GM12873 (cell line): ENCODE data around the gene ARHGAP1.

Source experiments
- TF ChIP-seq, protein P1 (sequence below): IDR thresholded peaks from 2 replicates; pipeline ENCODE4 v1.5.1; 2012; ENCODE audit warnings: low read depth, mild to moderate bottlenecking, moderate library complexity, low read length, control low read depth; ENCODE audit not compliant: insufficient read depth; ENCODE audit errors: missing control alignments

ARHGAP1 gene

DNA sequence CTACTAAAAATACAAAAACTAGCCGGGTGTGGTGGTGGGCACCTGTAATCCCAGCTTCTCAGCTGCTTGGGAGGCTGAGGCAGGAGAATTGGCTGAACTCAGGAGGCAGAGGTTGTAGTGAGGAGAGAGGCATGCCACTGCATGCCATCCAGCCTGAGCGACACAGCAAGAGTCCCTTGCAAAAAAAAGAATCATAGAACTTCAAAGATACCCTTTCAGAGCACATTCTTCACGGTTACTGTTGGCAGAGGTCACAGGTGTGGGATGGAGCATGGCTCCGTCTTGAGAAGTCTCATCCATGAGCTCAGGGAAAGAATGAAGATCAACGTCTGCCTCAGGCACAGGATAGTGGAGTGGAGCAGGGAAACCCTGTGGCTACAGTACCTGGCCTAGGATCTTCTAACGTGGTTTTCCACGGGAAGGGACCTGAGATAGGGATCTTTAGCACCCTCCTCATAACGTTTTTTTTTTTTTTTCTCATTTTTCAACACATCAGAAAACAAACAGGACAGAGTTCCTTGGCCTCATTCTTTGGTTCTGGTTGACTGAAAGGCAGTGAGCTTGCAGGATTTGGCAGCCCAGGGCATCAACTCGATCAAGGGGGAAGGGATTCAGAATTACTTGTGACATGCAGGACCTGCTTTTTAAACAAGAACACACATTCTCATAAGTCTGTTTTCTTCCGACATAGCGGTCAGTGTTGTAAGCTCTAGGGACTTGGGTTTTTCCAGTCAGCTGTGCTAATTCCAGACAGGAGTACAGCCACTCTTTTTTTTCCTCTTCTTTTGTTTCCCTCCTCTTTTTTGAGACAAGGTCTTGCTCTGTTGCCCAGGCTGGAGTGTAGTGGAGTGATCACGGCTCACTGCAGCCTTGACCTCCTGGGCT is 41.4 kb upstream of the ARHGAP1 start:
- TF ChIP-seq, protein P1, sequence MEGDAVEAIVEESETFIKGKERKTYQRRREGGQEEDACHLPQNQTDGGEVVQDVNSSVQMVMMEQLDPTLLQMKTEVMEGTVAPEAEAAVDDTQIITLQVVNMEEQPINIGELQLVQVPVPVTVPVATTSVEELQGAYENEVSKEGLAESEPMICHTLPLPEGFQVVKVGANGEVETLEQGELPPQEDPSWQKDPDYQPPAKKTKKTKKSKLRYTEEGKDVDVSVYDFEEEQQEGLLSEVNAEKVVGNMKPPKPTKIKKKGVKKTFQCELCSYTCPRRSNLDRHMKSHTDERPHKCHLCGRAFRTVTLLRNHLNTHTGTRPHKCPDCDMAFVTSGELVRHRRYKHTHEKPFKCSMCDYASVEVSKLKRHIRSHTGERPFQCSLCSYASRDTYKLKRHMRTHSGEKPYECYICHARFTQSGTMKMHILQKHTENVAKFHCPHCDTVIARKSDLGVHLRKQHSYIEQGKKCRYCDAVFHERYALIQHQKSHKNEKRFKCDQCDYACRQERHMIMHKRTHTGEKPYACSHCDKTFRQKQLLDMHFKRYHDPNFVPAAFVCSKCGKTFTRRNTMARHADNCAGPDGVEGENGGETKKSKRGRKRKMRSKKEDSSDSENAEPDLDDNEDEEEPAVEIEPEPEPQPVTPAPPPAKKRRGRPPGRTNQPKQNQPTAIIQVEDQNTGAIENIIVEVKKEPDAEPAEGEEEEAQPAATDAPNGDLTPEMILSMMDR: no peak

DNA sequence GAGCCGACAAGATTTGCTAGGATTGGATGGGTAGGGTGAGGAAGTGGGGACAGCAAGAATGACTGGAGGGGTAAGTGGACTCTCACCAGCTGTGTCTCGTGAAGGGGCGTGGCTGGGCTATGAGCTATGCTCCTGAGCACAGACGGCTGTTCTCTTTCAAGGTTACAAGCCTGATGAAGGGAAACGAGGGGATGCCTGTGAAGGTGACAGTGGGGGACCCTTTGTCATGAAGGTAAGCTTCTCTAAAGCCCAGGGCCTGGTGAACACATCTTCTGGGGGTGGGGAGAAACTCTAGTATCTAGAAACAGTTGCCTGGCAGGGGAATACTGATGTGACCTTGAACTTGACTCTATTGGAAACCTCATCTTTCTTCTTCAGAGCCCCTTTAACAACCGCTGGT is 38.5 kb upstream of the ARHGAP1 start:
- TF ChIP-seq, protein P1: no peak

DNA sequence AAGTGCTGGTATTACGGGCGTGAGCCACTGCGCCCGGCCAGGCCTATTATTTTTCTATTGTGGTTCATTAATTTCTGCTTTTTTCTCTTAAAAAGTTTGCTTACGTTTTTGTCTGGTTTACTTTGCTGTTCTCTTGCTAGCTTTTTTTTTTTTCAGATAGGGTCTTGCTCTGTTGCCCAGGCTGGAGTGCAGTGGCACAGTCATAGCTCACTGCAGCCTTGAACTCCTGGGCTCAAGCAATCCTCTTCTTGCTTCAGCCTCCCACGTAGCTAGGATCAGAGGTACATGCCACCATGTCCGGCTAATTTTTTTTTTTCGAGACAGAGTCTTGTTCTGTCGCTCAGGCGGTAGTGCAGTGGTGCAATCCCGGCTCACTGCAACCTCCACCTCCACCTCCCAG is 37.3 kb upstream of the ARHGAP1 start:
- TF ChIP-seq, protein P1: no peak

DNA sequence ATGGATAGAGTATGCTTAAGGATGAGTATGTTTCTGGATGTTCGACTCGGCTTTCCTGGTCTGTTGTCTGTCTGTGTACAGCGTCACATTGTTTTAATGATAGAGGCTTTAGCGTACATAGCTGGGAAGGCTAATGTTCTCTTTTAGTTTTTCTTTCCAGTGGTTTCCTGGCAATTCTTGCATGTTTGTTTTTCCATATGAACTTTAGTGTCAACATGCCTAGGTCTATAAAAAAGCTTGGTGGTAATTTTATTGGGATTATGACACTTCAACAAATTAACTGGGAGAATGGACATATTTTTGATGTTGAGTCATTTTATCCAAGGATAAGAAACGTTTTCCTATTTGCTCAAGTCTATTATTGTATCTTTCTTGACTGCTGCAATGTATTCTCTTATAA is 36.2 kb upstream of the ARHGAP1 start:
- TF ChIP-seq, protein P1: no peak

DNA sequence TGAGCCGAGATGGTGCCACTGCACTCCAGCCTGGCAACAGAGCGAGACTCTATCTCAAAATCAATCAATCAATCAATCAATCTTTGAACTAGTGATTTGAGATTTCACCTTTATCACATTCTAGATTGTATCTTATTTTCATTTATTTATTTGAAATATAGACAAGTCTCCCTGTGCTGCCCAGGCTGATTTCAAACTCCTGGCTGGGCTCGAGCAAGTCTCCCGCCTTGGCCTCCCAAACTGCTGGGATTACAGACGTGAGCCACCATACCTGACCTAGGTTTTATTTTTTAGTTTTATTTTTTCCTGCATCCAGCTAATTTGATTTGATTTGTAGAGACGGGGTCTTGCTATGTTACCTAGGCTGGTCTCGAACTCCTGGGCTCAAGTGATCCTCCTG is 35.7 kb upstream of the ARHGAP1 start:
- TF ChIP-seq, protein P1: no peak

DNA sequence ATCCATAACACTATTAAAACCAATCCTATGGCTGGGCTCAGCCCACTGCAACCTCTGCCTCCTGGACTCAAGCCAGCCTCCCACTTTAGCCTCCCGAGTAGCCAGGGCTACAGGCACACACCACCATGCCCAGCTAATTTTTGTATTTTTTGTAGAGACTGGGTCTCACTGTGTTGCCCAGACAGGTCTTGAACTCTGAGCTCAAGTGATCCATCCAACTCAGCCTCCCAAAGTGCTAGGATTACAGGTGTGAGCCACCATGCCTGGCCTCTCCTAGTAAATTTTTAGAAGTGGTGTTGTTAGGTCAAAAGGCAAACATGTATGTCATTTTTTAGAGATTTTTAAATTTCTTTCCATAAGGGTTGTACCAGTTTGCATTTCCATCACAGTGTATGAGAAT is 32.8 kb upstream of the ARHGAP1 start:
- TF ChIP-seq, protein P1: no peak

DNA sequence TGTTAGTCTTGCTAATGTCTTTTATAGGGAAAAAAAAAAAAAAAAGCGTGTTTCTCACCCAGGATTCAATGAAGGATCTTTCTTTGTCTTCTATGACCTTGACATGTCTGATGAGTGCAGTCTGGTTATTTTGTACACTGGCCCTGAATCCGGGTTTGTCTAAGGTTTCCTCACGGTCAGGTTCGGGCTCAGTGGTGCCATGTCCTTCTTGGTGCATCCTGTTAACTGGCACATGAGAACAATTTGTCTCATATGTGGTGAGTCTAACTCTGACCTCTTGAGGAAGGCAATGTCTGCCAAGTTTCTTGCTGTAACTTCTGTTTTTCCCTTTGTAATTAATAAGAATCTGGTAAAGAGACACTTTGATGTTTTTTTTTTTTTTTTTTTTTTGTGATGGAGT is 31.1 kb upstream of the ARHGAP1 start:
- TF ChIP-seq, protein P1: no peak
